ENCODE results near the gene BTBD17.

- no peak for TF ChIP-seq POLR2AphosphoS5 (IDR thresholded peaks at IDR 0.05; ENCODE audit: low read depth, low read length)
- no peak for TF ChIP-seq TAF1 (IDR thresholded peaks at IDR 0.05; ENCODE audit: borderline replicate concordance, insufficient read depth, low read length)
- TF ChIP-seq SIN3A (IDR thresholded peaks at IDR 0.05; ENCODE audit: borderline replicate concordance, insufficient read depth, low read length) = no peak
Observed at GRCh38 chr17:74361230-74362068, at the start of gene BTBD17.
